Measurements from ENCODE around the gene FAIM2. TPM values are rescaled to one million over a fixed set of nuclear protein-coding genes. Genes with fewer than 3 reads are reported as not detected.

Gene FAIM2
- total RNA-seq, 1 donor from 2014 or later: not detected

- no peak for DNase-seq (ENCODE audit: low spot score)
Measured at GRCh38 chr12:49867570-49868341, 35.9 kb downstream of the FAIM2 start.

GRCh38 chr12:49866859-49867569 lies 36.7 kb downstream of the FAIM2 start:
- peak; percentile 96 for TF ChIP-seq CTCF (IDR thresholded peaks at IDR 0.05; ENCODE audit: unreplicated experiment)
- Mint-ChIP-seq H3K9me3 (ENCODE audit: unreplicated experiment) (no peaks in the 10 kb centered on the region), H3K4me3 (ENCODE audit: unreplicated experiment) (no peak overlapping the region), H3K27ac (ENCODE audit: unreplicated experiment) (no peak overlapping the region), H3K27me3 (ENCODE audit: unreplicated experiment) (peaks cover 3% of the 10 kb centered on the region), H3K36me3 (ENCODE audit: low read depth, unreplicated experiment) (no peaks in the 10 kb centered on the region), H3K4me1 (ENCODE audit: unreplicated experiment) (no peaks in the 10 kb centered on the region)
- DNase-seq (ENCODE audit: low spot score): peak; percentile 80

More at GRCh38 chr12:49867570-49868341, 35.9 kb downstream of the FAIM2 start:
- no peaks in the 10 kb centered on the region for H3K9me3 Mint-ChIP-seq (ENCODE audit: unreplicated experiment)
- no peak overlapping the region for H3K4me3 Mint-ChIP-seq (ENCODE audit: unreplicated experiment)
- H3K27ac Mint-ChIP-seq (ENCODE audit: unreplicated experiment): peak overlapping the region; percentile 5
- H3K27me3 Mint-ChIP-seq (ENCODE audit: unreplicated experiment): peaks cover 3% of the 10 kb centered on the region
- H3K36me3 Mint-ChIP-seq (ENCODE audit: low read depth, unreplicated experiment): no peaks in the 10 kb centered on the region
- H3K4me1 Mint-ChIP-seq (ENCODE audit: unreplicated experiment): no peaks in the 10 kb centered on the region
- TF ChIP-seq CTCF (IDR thresholded peaks at IDR 0.05; ENCODE audit: unreplicated experiment): no peak

- no peak overlapping the region for H3K4me3 Mint-ChIP-seq (ENCODE audit: unreplicated experiment)
- H3K36me3 Mint-ChIP-seq (ENCODE audit: low read depth, unreplicated experiment): no peaks in the 10 kb centered on the region
- H3K27ac Mint-ChIP-seq (ENCODE audit: unreplicated experiment): no peak overlapping the region
- no peaks in the 10 kb centered on the region for H3K9me3 Mint-ChIP-seq (ENCODE audit: unreplicated experiment)
- DNase-seq (ENCODE audit: low spot score): no peak
- no peak for TF ChIP-seq CTCF (IDR thresholded peaks at IDR 0.05; ENCODE audit: unreplicated experiment)
- H3K27me3 Mint-ChIP-seq (ENCODE audit: unreplicated experiment): peaks cover 3% of the 10 kb centered on the region
- no peaks in the 10 kb centered on the region for H3K4me1 Mint-ChIP-seq (ENCODE audit: unreplicated experiment)
Measured at GRCh38 chr12:49865782-49866135, 37.9 kb downstream of the FAIM2 start.

GRCh38 chr12:49865109-49865781 lies 38.5 kb downstream of the FAIM2 start:
- no peak overlapping the region for H3K4me3 Mint-ChIP-seq (ENCODE audit: unreplicated experiment)
- peaks cover 3% of the 10 kb centered on the region for H3K27me3 Mint-ChIP-seq (ENCODE audit: unreplicated experiment)
- no peaks in the 10 kb centered on the region for H3K9me3 Mint-ChIP-seq (ENCODE audit: unreplicated experiment)
- TF ChIP-seq CTCF (IDR thresholded peaks at IDR 0.05; ENCODE audit: unreplicated experiment): no peak
- DNase-seq (ENCODE audit: low spot score): no peak
- H3K4me1 Mint-ChIP-seq (ENCODE audit: unreplicated experiment): no peaks in the 10 kb centered on the region
- H3K36me3 Mint-ChIP-seq (ENCODE audit: low read depth, unreplicated experiment): no peaks in the 10 kb centered on the region
- no peak overlapping the region for H3K27ac Mint-ChIP-seq (ENCODE audit: unreplicated experiment)

- Mint-ChIP-seq H3K27ac (ENCODE audit: unreplicated experiment) (no peak overlapping the region), H3K4me1 (ENCODE audit: unreplicated experiment) (no peaks in the 10 kb centered on the region), H3K9me3 (ENCODE audit: unreplicated experiment) (peaks cover 3% of the 10 kb centered on the region), H3K27me3 (ENCODE audit: unreplicated experiment) (peaks cover 3% of the 10 kb centered on the region), H3K4me3 (ENCODE audit: unreplicated experiment) (peak overlapping the region; percentile 14), H3K36me3 (ENCODE audit: low read depth, unreplicated experiment) (peaks cover 3% of the 10 kb centered on the region)
- no peak for DNase-seq (ENCODE audit: low spot score)
- TF ChIP-seq CTCF (IDR thresholded peaks at IDR 0.05; ENCODE audit: unreplicated experiment): no peak
Measured at GRCh38 chr12:49864798-49865090, 39.0 kb downstream of the FAIM2 start.

Data from endothelial cell (in vitro differentiated cells).